Measurements from ENCODE around the gene THRB. TPM values are rescaled to one million over a fixed set of nuclear protein-coding genes. Genes with fewer than 3 reads are reported as not detected.

Gene THRB
- total RNA-seq, 2 donors from 2014 or later, result 1.2 TPM; not detected in 1

DNA sequence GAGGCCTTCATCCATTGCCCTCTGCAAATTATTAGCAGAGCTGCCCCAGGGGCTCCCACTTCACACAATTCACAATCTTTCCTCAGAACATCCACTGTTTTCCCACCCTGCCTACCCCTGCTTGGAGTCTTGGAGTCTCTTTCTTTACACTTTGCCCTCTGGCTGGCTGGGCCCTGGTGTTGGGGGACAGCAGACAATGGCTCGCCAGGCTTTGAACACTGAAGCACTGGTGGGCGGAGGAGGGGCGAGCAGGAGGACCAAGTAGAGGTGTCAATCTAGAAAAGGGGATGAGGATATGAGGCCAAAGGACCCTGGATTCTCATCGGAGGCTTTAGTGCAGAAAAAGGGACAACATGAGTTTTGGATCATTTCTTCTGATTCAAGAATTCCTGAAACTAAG lies 337.5 kb downstream of the THRB start:
- ATAC-seq (no peak), DNase-seq (no peak)
- Mint-ChIP-seq H3K27me3 (peaks cover 12% of the 10 kb centered on the region), H3K4me3 (no peak overlapping the region), H3K27ac (no peak overlapping the region), H3K4me1 (peaks cover 2% of the 10 kb centered on the region), H3K36me3 (ENCODE audit: low read depth) (no peaks in the 10 kb centered on the region)
- no peaks in the 10 kb centered on the region for H3K9me3 ChIP-seq (ENCODE audit: control insufficient read depth, low read length, poor library complexity, severe bottlenecking)

DNA sequence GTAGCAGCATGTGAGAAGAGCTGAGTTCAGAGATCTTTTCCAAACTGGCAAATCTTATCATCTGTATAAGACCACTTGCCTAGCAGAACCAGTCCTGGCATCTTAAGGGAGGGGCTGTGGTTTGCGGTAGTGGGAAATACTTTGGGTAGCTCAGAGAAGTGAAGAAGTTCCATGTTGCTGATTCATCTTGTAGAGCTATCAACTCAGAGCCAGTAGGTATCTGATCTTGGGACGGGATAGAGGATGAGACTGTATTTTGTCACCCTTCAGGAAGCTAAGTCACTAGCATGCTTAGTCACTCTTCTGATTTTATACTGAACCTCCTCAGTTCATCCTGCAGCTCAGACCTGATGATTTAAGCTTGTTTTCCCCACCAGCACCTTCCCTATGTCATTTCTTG lies 338.2 kb downstream of the THRB start:
- no peaks in the 10 kb centered on the region for H3K9me3 ChIP-seq (ENCODE audit: control insufficient read depth, low read length, poor library complexity, severe bottlenecking)
- H3K36me3 Mint-ChIP-seq (ENCODE audit: low read depth), result no peaks in the 10 kb centered on the region
- H3K4me3 Mint-ChIP-seq, result no peak overlapping the region
- H3K27me3 Mint-ChIP-seq, result peaks cover 12% of the 10 kb centered on the region
- no peak overlapping the region for H3K27ac Mint-ChIP-seq
- H3K4me1 Mint-ChIP-seq, result peaks cover 2% of the 10 kb centered on the region
- DNase-seq (no peak), ATAC-seq (no peak)

DNA sequence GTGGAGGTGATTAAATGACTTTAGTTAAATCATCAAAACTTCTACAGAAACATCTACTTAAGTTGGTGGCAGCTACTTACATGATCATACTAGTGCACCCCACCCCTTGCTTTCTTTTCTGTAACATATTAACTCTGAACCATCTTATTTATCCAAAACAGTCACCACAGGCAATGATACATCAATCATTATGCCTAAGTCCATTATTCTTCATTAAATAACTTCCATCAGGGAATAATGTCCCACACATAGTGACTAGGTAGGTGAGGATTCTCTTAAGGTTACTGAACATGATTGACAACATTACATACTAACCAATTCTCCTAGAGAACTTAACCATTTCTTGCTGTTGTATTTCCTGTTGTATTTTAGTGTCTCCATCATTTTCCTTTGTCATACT lies 339.4 kb downstream of the THRB start:
- DNase-seq (no peak), ATAC-seq (no peak)
- no peak overlapping the region for H3K27ac Mint-ChIP-seq
- H3K9me3 ChIP-seq (ENCODE audit: control insufficient read depth, low read length, poor library complexity, severe bottlenecking), result no peaks in the 10 kb centered on the region
- H3K4me1 Mint-ChIP-seq, result peaks cover 2% of the 10 kb centered on the region
- H3K27me3 Mint-ChIP-seq, result peaks cover 12% of the 10 kb centered on the region
- H3K4me3 Mint-ChIP-seq, result no peak overlapping the region
- no peaks in the 10 kb centered on the region for H3K36me3 Mint-ChIP-seq (ENCODE audit: low read depth)

DNA sequence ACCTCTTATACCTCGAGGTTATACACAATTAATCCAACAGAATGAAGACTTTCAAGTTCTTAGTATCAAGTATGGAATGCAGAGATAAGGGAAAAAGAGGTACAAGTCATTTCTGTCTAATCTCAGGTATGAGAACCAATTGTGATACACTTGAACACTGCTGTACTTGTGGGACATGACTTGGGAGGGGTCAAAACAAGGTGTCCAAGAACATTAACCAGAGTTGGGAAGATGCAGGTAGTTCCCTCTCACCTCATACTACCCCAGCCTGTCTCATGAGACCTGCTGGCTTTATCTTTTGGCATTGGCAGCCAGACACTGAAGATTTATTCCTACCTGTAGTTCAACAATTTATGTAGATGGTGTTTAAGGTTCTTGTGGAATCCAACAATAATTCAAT lies 339.9 kb downstream of the THRB start:
- Mint-ChIP-seq H3K27me3 (peaks cover 12% of the 10 kb centered on the region), H3K4me3 (no peak overlapping the region), H3K4me1 (peaks cover 2% of the 10 kb centered on the region), H3K36me3 (ENCODE audit: low read depth) (no peaks in the 10 kb centered on the region), H3K27ac (no peak overlapping the region)
- ATAC-seq (no peak), DNase-seq (no peak)
- H3K9me3 ChIP-seq (ENCODE audit: control insufficient read depth, low read length, poor library complexity, severe bottlenecking), result no peaks in the 10 kb centered on the region

DNA sequence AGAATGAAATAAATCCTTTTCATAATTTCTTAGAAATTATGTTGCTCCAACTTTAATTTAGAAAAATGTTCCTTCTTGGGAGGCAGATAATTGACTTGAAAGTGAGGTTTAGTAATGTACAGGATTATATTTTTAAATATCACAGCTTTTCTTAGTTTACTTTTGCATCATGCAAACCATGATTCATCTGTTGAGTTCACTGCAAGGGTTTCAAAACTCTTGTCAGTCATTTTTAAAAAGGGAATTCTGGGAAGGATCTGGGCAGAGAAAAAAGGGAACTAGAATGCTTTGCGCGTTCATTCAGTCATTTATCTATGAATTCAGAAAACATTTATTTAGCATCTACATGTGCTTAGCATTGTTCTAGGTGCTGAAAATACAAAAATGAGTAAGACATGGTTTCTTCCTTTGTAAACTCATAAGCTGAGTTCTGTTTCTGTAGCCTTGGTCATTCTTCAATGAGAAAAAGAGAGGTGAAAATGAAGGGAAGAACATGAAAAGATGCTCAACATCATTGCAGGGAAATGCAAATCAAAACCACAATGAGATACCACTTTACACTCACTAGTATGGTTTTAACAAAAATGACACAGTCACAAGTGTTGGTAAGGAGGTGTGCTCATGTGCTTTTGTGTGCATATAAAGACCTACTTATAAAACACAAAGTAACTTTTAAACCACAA lies 340.5 kb downstream of the THRB start:
- H3K36me3 Mint-ChIP-seq (ENCODE audit: low read depth), result no peaks in the 10 kb centered on the region
- DNase-seq (no peak), ATAC-seq (no peak)
- peaks cover 2% of the 10 kb centered on the region for H3K4me1 Mint-ChIP-seq
- peaks cover 11% of the 10 kb centered on the region for H3K27me3 Mint-ChIP-seq
- no peaks in the 10 kb centered on the region for H3K9me3 ChIP-seq (ENCODE audit: control insufficient read depth, low read length, poor library complexity, severe bottlenecking)
- no peak overlapping the region for H3K27ac Mint-ChIP-seq
- no peak overlapping the region for H3K4me3 Mint-ChIP-seq

DNA sequence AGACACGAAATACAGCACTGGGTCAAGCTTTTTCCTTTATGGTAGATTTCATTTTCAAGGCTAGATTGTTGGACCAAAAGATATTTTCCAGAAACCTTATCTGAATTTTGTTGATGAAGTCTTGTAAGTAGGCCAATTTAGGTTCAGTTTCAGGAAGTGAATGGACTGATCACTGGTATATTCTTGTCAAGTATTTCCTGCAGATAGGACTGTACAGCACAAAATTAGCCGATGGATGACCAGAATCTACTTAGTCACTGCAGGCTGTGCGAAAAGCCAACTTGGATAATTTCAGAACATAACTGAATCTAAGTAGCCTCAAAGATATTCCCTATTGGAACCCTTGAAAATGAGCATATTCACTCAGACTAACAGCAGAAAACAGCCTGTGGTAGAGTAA lies 343.1 kb downstream of the THRB start:
- H3K4me1 Mint-ChIP-seq, result no peaks in the 10 kb centered on the region
- no peaks in the 10 kb centered on the region for H3K36me3 Mint-ChIP-seq (ENCODE audit: low read depth)
- no peak overlapping the region for H3K4me3 Mint-ChIP-seq
- H3K27ac Mint-ChIP-seq, result no peak overlapping the region
- no peaks in the 10 kb centered on the region for H3K9me3 ChIP-seq (ENCODE audit: control insufficient read depth, low read length, poor library complexity, severe bottlenecking)
- ATAC-seq (no peak), DNase-seq (no peak)
- H3K27me3 Mint-ChIP-seq, result peaks cover 5% of the 10 kb centered on the region

DNA sequence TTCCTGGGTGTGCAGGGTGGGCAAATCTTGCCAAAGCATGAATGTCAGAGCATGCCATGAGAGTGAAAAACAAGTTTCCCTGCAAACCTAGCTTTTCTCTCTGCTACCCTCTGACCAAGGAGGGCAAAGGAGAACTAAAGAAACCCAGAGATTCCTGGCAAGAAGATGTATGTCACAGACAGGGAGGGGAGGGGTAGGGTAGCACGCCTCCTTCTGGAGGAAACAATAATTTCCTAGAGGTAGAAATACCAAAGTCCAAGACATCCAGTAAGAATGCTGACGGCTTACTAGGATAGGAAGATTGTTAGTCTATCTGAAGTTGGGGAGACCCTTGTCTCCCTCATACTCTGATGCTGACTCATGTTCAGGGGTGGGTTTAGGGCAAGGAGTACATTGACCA lies 345.6 kb downstream of the THRB start:
- Mint-ChIP-seq H3K36me3 (ENCODE audit: low read depth) (no peaks in the 10 kb centered on the region), H3K27me3 (peaks cover under 1% of the 10 kb centered on the region), H3K4me3 (no peak overlapping the region)

DNA sequence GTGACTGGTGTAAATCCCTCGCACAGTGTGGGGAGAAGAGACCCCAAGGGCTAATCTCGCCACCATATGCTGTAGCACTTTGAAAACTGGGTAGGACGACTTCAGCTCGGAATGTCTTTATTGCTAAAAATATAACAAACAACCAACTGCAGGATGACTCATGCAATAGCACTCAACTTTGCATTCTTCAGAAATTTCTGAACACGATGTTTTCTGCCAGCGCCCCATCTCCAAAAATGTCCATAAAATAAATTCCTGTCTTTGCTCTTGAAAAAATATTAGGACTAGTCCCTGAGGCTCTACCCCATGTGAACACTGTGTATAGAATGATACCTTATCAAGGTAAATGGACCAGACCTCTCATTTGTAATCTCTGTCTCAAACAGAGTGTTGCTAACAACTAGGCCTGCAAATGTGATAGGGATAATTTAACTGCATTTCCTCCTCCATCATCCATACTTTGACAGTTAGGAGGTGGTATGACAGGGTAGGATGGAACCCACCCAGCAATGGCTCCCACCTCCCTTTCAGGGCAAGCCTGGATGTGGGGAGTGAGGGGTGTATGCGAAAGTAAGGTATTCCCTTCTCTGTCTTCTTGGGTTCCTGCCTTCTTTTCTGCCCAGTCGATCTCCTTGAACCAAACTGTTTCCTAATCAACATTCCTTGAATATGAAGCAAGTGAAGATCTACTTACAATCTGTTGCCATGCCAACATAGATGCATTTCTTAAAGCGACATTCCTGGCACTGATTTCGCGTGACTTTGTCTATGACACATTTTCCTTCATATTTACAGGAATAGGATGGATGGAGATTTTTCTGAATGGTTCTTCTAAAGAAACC lies 348.4 kb downstream of the THRB start:
- ATAC-seq, result no peak
- DNase-seq, result no peak
- Mint-ChIP-seq H3K36me3 (ENCODE audit: low read depth) (no peaks in the 10 kb centered on the region), H3K4me1 (no peaks in the 10 kb centered on the region), H3K4me3 (no peak overlapping the region), H3K27ac (no peak overlapping the region), H3K27me3 (no peaks in the 10 kb centered on the region)
- H3K9me3 ChIP-seq (ENCODE audit: control insufficient read depth, low read length, poor library complexity, severe bottlenecking), result no peaks in the 10 kb centered on the region

More for the DNA sequence above, 345.6 kb downstream of the THRB start:
- no peaks in the 10 kb centered on the region for H3K9me3 ChIP-seq (ENCODE audit: control insufficient read depth, low read length, poor library complexity, severe bottlenecking)
- no peak overlapping the region for H3K27ac Mint-ChIP-seq
- DNase-seq (no peak), ATAC-seq (no peak)
- no peaks in the 10 kb centered on the region for H3K4me1 Mint-ChIP-seq

DNA sequence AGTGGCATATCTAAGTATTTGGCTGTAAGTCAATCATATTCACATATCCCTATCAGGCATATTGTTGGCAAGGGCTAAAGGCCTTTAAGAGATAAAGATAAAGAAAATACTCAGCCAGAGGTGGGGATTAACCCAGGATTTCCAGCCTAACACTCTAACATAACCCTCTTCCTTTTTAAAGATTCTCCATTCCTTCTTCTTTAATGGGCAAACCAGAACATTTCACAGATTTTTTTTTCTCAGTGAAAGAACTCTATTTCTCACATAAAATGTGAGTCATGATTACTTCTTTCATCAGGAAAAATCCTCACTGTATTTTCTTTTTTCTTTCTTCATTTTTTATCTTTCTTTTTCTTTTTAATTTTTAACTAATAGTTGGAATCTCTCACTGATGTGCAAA lies 349.2 kb downstream of the THRB start:
- DNase-seq, result no peak
- no peaks in the 10 kb centered on the region for H3K4me1 Mint-ChIP-seq
- H3K36me3 Mint-ChIP-seq (ENCODE audit: low read depth), result no peaks in the 10 kb centered on the region
- H3K9me3 ChIP-seq (ENCODE audit: control insufficient read depth, low read length, poor library complexity, severe bottlenecking), result no peaks in the 10 kb centered on the region
- H3K27me3 Mint-ChIP-seq, result no peaks in the 10 kb centered on the region
- no peak for ATAC-seq
- H3K4me3 Mint-ChIP-seq, result no peak overlapping the region
- H3K27ac Mint-ChIP-seq, result no peak overlapping the region

DNA sequence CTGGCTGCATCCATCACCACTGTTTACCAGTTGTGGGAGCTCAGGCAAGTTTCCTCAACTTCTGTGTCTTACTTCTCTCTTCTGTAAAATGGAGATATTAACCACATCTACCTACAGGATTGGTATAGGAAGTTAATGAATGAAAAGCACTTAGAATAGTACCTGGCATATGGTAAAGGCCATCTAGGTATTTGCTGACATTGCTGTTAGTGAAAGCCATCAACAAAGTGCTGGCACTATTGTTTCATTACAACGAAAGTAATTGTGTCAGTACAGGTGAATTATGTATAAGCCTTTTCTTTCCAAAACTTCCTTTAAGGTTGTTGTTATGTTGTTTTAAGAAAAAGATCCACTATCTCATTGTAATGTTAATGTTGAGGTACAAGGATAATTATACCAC lies 352.5 kb downstream of the THRB start:
- no peak for DNase-seq
- Mint-ChIP-seq H3K27me3 (no peaks in the 10 kb centered on the region), H3K4me3 (no peak overlapping the region), H3K27ac (no peak overlapping the region), H3K4me1 (no peaks in the 10 kb centered on the region), H3K36me3 (ENCODE audit: low read depth) (no peaks in the 10 kb centered on the region)
- no peak for ATAC-seq
- no peaks in the 10 kb centered on the region for H3K9me3 ChIP-seq (ENCODE audit: control insufficient read depth, low read length, poor library complexity, severe bottlenecking)

DNA sequence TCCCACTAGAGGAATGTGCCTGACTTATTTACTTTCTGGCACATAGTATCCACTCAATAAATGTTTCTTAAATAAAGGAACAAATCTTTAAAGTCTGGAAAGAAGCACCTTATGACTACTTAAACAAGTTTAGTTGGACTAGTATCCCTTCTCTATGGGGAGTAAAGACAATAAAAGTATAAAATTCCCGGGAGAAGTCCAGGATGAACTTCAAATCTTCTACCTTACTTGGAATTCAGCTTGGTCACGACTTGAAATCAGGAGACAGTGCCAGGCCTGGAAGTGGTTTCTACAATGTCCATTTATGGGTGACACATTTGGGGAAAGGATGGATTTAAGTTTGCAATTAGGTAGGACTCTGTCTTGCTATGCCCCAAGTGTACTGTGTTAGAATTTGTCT lies 353.1 kb downstream of the THRB start:
- Mint-ChIP-seq H3K27me3 (no peaks in the 10 kb centered on the region), H3K27ac (no peak overlapping the region), H3K36me3 (ENCODE audit: low read depth) (no peaks in the 10 kb centered on the region), H3K4me3 (no peak overlapping the region), H3K4me1 (no peaks in the 10 kb centered on the region)
- no peaks in the 10 kb centered on the region for H3K9me3 ChIP-seq (ENCODE audit: control insufficient read depth, low read length, poor library complexity, severe bottlenecking)
- no peak for ATAC-seq
- no peak for DNase-seq

DNA sequence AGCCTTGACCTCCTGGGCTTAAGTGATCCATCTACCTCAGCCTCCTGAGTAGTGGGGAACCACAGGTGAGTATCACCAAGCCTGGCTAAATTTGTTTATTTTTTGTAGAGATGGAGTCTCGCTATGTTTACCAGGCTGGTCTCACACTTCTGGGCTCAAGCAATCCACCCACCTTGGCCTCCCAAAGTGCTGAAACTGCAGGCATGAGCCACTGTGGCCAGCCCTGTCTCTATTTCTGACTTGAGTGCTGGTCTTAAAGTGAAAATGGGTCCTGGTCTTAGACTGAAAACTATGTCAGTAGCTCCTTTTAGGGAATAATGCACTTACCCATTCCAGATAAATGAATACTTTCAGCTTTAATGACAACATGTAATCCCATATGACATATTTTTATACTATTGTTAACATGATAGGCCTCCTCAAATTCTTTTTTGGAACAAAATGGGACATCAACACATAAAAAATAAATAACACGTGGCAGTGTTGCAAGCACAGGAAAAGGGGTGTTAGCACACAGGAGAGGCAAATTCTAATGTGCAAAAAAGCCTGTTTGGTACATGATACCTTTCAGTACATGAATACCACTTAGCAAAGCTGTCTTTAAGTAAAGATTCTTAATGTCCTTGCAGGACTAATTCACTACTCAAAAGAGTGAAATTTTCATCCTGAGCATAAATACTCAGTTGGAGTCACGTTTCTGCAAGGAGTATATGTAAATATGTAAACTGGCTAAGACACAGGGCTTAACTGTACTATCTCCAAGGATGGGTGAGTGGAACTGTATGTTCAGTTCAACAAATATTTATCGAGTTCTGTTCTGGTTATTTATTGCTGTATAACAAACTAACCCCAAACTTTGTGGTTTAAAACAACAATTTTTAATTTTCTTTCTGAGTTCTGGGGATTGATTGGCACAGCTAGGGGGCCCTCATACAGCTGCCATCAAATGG lies 354.9 kb downstream of the THRB start:
- Mint-ChIP-seq H3K36me3 (ENCODE audit: low read depth) (no peaks in the 10 kb centered on the region), H3K27me3 (no peaks in the 10 kb centered on the region), H3K4me3 (no peak overlapping the region), H3K27ac (no peak overlapping the region), H3K4me1 (peaks cover 2% of the 10 kb centered on the region)
- no peaks in the 10 kb centered on the region for H3K9me3 ChIP-seq (ENCODE audit: control insufficient read depth, low read length, poor library complexity, severe bottlenecking)
- ATAC-seq (no peak), DNase-seq (no peak)

DNA sequence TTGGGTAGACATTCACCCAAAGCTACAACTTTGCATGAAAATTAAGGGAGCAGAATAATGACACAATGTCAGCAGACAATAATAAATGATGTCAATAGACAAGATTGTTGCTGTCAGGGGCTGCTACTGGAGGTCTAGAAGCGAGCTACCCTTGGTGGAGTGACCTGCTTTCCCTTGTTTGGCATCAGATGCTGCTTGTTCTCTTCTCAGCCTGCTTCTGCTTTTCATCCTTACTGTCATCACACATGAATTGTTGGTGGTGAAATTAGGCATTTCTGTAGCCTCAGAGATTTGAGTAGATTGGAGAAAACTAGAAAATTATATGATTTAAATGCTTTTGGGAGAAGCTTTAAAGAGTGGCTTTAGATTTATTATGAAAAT lies 355.8 kb downstream of the THRB start:
- Mint-ChIP-seq H3K4me1 (peaks cover 2% of the 10 kb centered on the region), H3K27ac (no peak overlapping the region), H3K27me3 (no peaks in the 10 kb centered on the region), H3K4me3 (no peak overlapping the region), H3K36me3 (ENCODE audit: low read depth) (no peaks in the 10 kb centered on the region)
- DNase-seq (no peak), ATAC-seq (no peak)
- H3K9me3 ChIP-seq (ENCODE audit: control insufficient read depth, low read length, poor library complexity, severe bottlenecking), result no peaks in the 10 kb centered on the region

Measured in T-helper 17 cell (primary cell).